Lower leg skin (tissue), 4 donors: ENCODE data around the gene EMC1. TPM values are rescaled to one million over a fixed set of nuclear protein-coding genes. Genes with fewer than 3 reads are reported as not detected.

ENCODE experiments used
- DNase-seq, 2 donors: peaks; one replicate each; pipeline ENCODE4 v3.0.0-alpha.2; 2019; ENCODE audit warnings: low spot score in 2 of 2
- H3K4me3 ChIP-seq: fragments of 200-600 bp; sonication (generic); 2 replicates; pipeline ENCODE4 v1.5.1; 2017; ENCODE audit warnings: mild to moderate bottlenecking, low read depth; ENCODE audit not compliant: poor library complexity, severe bottlenecking
- POLR2A ChIP-seq, 2 donors: fragments of 450-650 bp; IDR thresholded peaks; one replicate each; pipeline ENCODE4 v1.6.1; 2016 to 2017; ENCODE audit warnings: antibody characterized with exemption in 2 of 2, mild to moderate bottlenecking in 1 of 2, moderate library complexity in 1 of 2
- WGBS, 2 donors: methylation state at CpG; one replicate each; pipeline ENCODE4 v1.1.5; 2018; 5-methylcytosine and 5-hydroxymethylcytosine counted together
- intact Hi-C: fragments of 100-400 bp; cut with DNase I; formaldehyde crosslinking; loops from one replicate; pipeline ENCODE4 v1.15.0; 2023; ENCODE audit warnings: low total_unique reads
- total RNA-seq, 4 donors: library from RNA; depleted of rRNA; stranded (reverse); fragments of >200 nt; gene quantifications; one replicate each; pipeline ENCODE4 v1.1.0, GENCODE V29; 2016
- TF ChIP-seq, protein P1 (sequence below), 3 donors: fragments of 450-650 bp; IDR thresholded peaks; one replicate each; pipeline ENCODE4 v1.5.1; 2016; ENCODE audit warnings: antibody characterized with exemption in 3 of 3, mild to moderate bottlenecking in 3 of 3, moderate library complexity in 2 of 3

EMC1 gene
- total RNA-seq, 4 donors from 2014 or later, result 26.7 to 31.8 (median 30.2) TPM

DNA sequence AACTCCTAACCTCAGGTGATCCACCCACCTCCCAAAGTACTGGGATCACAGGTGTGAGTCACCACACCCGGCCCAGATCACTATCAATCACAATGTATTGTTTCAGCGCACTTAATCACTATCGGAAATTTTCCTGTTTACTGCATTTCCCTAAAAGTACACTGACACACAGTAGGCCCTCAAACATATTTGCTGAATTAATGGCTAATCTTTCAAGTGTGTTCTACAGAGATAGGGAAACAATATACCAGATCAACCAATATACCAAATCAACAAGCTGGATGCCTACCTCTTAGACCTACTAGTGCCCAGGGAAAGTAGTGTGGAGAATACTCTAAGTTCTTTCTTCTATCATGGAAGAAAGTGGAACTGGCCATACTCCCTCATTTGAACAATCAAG is 58.3 kb downstream of the EMC1 start:
- TF ChIP-seq POLR2A (IDR thresholded peaks at IDR 0.05), result no peak
- TF ChIP-seq, protein P1, sequence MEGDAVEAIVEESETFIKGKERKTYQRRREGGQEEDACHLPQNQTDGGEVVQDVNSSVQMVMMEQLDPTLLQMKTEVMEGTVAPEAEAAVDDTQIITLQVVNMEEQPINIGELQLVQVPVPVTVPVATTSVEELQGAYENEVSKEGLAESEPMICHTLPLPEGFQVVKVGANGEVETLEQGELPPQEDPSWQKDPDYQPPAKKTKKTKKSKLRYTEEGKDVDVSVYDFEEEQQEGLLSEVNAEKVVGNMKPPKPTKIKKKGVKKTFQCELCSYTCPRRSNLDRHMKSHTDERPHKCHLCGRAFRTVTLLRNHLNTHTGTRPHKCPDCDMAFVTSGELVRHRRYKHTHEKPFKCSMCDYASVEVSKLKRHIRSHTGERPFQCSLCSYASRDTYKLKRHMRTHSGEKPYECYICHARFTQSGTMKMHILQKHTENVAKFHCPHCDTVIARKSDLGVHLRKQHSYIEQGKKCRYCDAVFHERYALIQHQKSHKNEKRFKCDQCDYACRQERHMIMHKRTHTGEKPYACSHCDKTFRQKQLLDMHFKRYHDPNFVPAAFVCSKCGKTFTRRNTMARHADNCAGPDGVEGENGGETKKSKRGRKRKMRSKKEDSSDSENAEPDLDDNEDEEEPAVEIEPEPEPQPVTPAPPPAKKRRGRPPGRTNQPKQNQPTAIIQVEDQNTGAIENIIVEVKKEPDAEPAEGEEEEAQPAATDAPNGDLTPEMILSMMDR (IDR thresholded peaks at IDR 0.05), result no peak
- DNase-seq, result no peak
- intact Hi-C loops, result no loop called here
- no peak overlapping the region for H3K4me3 ChIP-seq
- 84 to 88% methylated on average over 3 of the region's 3 CpGs for WGBS, 2 donors

DNA sequence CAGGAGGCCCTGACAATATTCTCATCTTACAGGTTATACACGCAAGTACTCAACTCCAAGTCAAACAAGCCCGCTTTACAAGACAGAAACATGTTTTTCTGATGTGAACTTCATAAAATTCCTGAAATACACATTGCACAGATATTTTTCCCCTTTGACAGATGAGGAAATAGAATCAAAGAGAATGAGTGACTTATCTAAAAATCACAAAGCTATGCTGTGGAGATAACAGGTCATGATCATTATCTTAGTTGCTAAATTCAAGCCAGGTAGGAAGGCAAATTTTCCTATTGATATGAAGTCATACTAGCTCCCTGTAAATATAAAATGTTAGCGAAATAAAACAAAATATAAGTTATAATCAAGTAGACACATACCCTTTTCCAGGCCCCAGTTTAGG is 59.5 kb downstream of the EMC1 start:
- no peak for DNase-seq
- no peak for TF ChIP-seq POLR2A (IDR thresholded peaks at IDR 0.05)
- TF ChIP-seq, protein P1 (IDR thresholded peaks at IDR 0.05), result no peak
- intact Hi-C loops, result no loop called here
- 96 to 97% methylated on average over 3 of the region's 3 CpGs for WGBS, 2 donors
- no peak overlapping the region for H3K4me3 ChIP-seq

DNA sequence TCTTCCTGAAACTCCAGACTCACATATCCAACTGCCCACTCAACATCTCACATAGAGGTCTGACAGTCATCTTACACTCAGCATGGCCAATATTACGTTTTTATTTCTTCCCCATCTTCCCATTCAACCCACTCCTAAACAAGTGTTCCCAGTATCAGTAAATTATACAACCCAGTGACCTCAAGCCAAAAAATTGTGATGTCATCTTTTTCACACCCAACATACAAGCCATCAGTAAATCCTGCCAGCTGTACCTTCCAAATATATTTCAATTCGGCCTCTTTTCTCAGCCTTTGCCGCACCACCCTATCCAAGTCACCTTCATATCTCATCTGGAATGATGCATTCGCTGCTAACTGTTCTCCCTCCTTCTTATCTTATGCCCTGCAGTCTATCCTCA is 60.9 kb downstream of the EMC1 start:
- TF ChIP-seq, protein P1 (IDR thresholded peaks at IDR 0.05), result no peak
- TF ChIP-seq POLR2A (IDR thresholded peaks at IDR 0.05), result no peak
- 87 to 91% methylated on average over 4 of the region's 4 CpGs for WGBS, 2 donors
- intact Hi-C loops, result no loop called here
- no peak for DNase-seq
- H3K4me3 ChIP-seq, result no peak overlapping the region

DNA sequence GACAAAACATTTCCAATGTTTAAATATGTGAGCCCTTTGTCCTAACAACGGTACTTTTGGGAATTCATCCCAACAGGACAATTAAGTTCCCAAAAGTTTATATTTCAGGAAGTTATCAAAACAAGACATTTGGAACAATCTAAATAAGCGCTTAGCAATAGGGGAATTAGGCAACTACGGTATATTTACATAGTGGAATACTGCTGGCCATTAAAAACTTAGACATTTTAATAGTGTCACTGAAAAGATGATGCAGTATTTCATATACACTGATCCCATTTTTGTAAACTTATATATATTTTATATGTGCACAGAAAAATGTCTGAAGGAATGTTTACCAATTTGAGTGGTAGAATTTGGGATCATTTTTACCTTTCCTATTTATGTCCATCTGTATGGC is 62.1 kb downstream of the EMC1 start:
- no peak overlapping the region for H3K4me3 ChIP-seq
- TF ChIP-seq, protein P1 (IDR thresholded peaks at IDR 0.05), result no peak
- TF ChIP-seq POLR2A (IDR thresholded peaks at IDR 0.05), result no peak
- intact Hi-C loops, result no loop called here
- no peak for DNase-seq
- WGBS, 2 donors, result 81 to 89% methylated on average over 3 of the region's 3 CpGs

DNA sequence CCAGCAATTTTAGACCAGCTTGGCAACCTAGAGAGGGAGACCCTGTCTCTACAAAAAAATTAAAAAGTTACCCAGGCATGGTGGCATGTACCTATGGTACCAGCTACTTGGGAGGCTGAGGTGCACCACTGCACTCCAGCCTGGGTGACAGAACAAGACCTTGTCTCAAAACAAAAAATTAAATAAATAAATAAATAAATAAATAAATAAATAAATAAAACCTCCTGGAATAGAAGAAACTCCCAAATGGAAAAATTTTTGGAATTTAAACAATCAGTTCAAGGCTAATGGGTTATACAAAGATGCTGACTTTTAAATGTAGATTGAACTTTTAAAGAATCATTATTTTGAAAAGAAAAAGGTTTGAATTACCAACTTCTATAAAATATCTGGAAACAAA is 63.5 kb downstream of the EMC1 start:
- TF ChIP-seq, protein P1 (IDR thresholded peaks at IDR 0.05), result no peak
- TF ChIP-seq POLR2A (IDR thresholded peaks at IDR 0.05), result no peak

DNA sequence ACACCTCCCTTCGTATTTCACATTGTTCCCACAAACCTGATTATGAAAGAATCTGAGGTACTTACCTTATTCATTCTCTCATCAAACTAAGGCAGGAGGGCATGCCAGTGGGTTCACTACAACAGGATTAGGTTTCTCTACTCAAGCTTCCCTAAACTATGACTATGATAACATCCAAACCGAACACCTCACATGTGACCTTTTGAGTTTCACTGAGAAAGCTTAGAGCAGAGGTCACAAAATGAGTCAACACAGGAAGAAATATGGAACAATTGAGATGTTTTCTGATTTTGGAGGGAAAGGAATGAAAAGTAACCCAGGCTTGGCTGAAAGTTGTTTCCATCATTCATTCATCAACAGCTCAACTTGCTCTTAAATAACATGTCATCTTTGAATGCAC is 65.3 kb downstream of the EMC1 start:
- intact Hi-C loops, result no loop called here
- H3K4me3 ChIP-seq, result no peak overlapping the region
- 69 to 77% methylated on average over 2 of the region's 2 CpGs for WGBS, 2 donors
- TF ChIP-seq, protein P1 (IDR thresholded peaks at IDR 0.05), result no peak
- no peak for TF ChIP-seq POLR2A (IDR thresholded peaks at IDR 0.05)
- no peak for DNase-seq

More for the DNA sequence above, 63.5 kb downstream of the EMC1 start:
- no peak for DNase-seq
- H3K4me3 ChIP-seq, result no peak overlapping the region
- intact Hi-C loops, result no loop called here
